DOHH2 (cell line): Measurements from ENCODE around the gene CDV3.

Experiments used
- H3F3A ChIP-seq: fragments of 200-600 bp; sonication (generic), shearing (Covaris generic); 2 replicates; pipeline ENCODE4 v1.6.0; 2016; ENCODE audit warnings: antibody characterized with exemption, mild to moderate bottlenecking; ENCODE audit not compliant: control insufficient read depth, insufficient read depth
- H3K27ac ChIP-seq: fragments of 200-600 bp; sonication (generic); 2 replicates; pipeline ENCODE4 v1.5.1; 2014; ENCODE audit warnings: low read depth, mild to moderate bottlenecking, low read length, moderate library complexity
- H3K27me3 ChIP-seq: fragments of 200-600 bp; sonication (generic); 2 replicates; pipeline ENCODE4 v1.6.1; 2014; ENCODE audit warnings: mild to moderate bottlenecking, low read length, mixed read lengths; ENCODE audit not compliant: control insufficient read depth
- H3K36me3 ChIP-seq: fragments of 200-600 bp; sonication (generic); 2 replicates; pipeline ENCODE4 v1.6.1; 2014; ENCODE audit warnings: mild to moderate bottlenecking, low read length, moderate library complexity, mixed read lengths; ENCODE audit not compliant: control insufficient read depth
- H3K4me1 ChIP-seq: fragments of 200-600 bp; sonication (generic); 2 replicates; pipeline ENCODE4 v1.6.1; 2014; ENCODE audit warnings: mild to moderate bottlenecking, low read length, mixed read lengths; ENCODE audit not compliant: control insufficient read depth
- H3K4me2 ChIP-seq: fragments of 200-600 bp; sonication (generic); 2 replicates; pipeline ENCODE4 v1.6.0; 2014; ENCODE audit warnings: mild to moderate bottlenecking, low read length, moderate library complexity
- H3K4me3 ChIP-seq: fragments of 200-600 bp; sonication (generic); 2 replicates; pipeline ENCODE4 v1.5.1; 2014; ENCODE audit warnings: mild to moderate bottlenecking, low read length, mixed read lengths
- H3K79me2 ChIP-seq: fragments of 200-600 bp; sonication (generic); 2 replicates; pipeline ENCODE4 v1.6.1; 2014; ENCODE audit warnings: mild to moderate bottlenecking, low read length, mixed read lengths; ENCODE audit not compliant: control insufficient read depth
- H3K9me2 ChIP-seq: fragments of 200-600 bp; sonication (generic); replicated peaks from 2 replicates; pipeline ENCODE4 v1.6.1; 2014; ENCODE audit warnings: mild to moderate bottlenecking, low read length, mixed read lengths; ENCODE audit not compliant: control insufficient read depth
- H3K9me3 ChIP-seq: fragments of 200-600 bp; sonication (generic); 2 replicates; pipeline ENCODE4 v1.6.1; 2014; ENCODE audit warnings: antibody characterized with exemption, low read length, mixed read lengths; ENCODE audit not compliant: control insufficient read depth, insufficient read depth
- H4K20me1 ChIP-seq: fragments of 200-600 bp; sonication (generic); 2 replicates; pipeline ENCODE4 v1.6.0; 2014; ENCODE audit warnings: low read depth, mild to moderate bottlenecking, antibody characterized with exemption, low read length, moderate library complexity; ENCODE audit not compliant: control insufficient read depth, insufficient read depth
- CTCF ChIP-seq: fragments of 200-600 bp; sonication (generic); IDR thresholded peaks from one replicate; pipeline ENCODE4 v1.5.1; 2014; ENCODE audit warnings: antibody characterized with exemption, mild to moderate bottlenecking, low read depth, low read length; ENCODE audit not compliant: poor library complexity, severe bottlenecking
- EZH2phosphoT487 ChIP-seq: fragments of 200-600 bp; sonication (generic); IDR thresholded peaks from 2 replicates; pipeline ENCODE4 v1.6.1; 2017; ENCODE audit warnings: borderline replicate concordance, mild to moderate bottlenecking, antibody characterized with exemption, low read length, moderate library complexity, mixed read lengths

CDV3 gene

GRCh38 chr3:133598405-133598804 is 24.9 kb downstream of the CDV3 start:
- no peaks in the 10 kb centered on the region for H3K27me3 ChIP-seq
- no peak overlapping the region for H3K27ac ChIP-seq
- no peaks in the 10 kb centered on the region for H3K9me3 ChIP-seq
- TF ChIP-seq CTCF: no peak
- TF ChIP-seq EZH2phosphoT487: no peak
- no peaks in the 10 kb centered on the region for H3K9me2 ChIP-seq
- no peak overlapping the region for H3K4me3 ChIP-seq
- H3K4me2 ChIP-seq: no peak overlapping the region
- no peaks in the 10 kb centered on the region for H4K20me1 ChIP-seq
- no peaks in the 10 kb centered on the region for H3K4me1 ChIP-seq
- H3K36me3 ChIP-seq: peaks cover 41% of the 10 kb centered on the region
- H3K79me2 ChIP-seq: no peaks in the 10 kb centered on the region
- peaks cover 38% of the 10 kb centered on the region for H3F3A ChIP-seq

DNA sequence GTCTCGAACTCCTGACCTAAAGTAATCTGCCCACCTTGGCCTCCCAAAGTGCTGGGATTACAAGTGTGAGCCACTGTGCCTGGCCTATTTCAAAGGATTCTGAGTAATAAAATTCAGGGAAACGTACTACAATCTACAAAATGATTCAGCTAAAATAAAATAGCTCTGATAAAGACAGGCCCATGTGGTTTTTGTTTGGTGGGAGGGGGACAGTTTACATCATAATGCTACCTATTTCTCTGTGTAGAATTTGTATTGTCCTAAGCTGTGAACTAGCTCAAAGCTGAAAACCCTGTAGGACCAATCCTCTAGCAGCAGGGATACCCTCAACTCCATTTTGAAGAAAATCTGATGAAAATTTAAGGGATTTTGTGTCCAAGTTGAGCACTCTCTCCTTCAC is 25.8 kb downstream of the CDV3 start:
- Histone ChIP-seq H3K27ac (no peak overlapping the region), H3K4me3 (no peak overlapping the region), H3K9me3 (no peaks in the 10 kb centered on the region), H3K27me3 (no peaks in the 10 kb centered on the region), H4K20me1 (no peaks in the 10 kb centered on the region), H3K4me2 (no peak overlapping the region), H3F3A (peaks cover 38% of the 10 kb centered on the region), H3K79me2 (no peaks in the 10 kb centered on the region), H3K9me2 (no peaks in the 10 kb centered on the region), H3K36me3 (peaks cover 47% of the 10 kb centered on the region), H3K4me1 (no peaks in the 10 kb centered on the region)
- TF ChIP-seq EZH2phosphoT487 (no peak), CTCF (no peak)

GRCh38 chr3:133600572-133601081 is 27.1 kb downstream of the CDV3 start:
- Histone ChIP-seq H3K79me2 (no peaks in the 10 kb centered on the region), H3K4me3 (no peak overlapping the region), H3K9me3 (no peaks in the 10 kb centered on the region), H3K27me3 (no peaks in the 10 kb centered on the region), H3K4me2 (no peak overlapping the region), H4K20me1 (no peaks in the 10 kb centered on the region), H3K4me1 (no peaks in the 10 kb centered on the region), H3K36me3 (peaks cover 60% of the 10 kb centered on the region), H3K9me2 (no peaks in the 10 kb centered on the region), H3F3A (peaks cover 28% of the 10 kb centered on the region), H3K27ac (no peak overlapping the region)
- TF ChIP-seq CTCF (no peak), EZH2phosphoT487 (no peak)
